HepG2 (cell line): ENCODE measurements around the gene NT5C1A. TPM values are rescaled to one million over a fixed set of nuclear protein-coding genes. Genes with fewer than 3 reads are reported as not detected.
A peak's percentile ranks its signal among the peaks of the same experiment; 100 is the strongest.

Experiments used
- ATAC-seq: fragments of 200-7000 bp; cut with Tn5 transposase; 3 replicates; pipeline ENCODE4 v1.9.1; 2020; ENCODE audit warnings: mild to moderate bottlenecking, moderate library complexity
- BruUV-seq: library from RNA; stranded (reverse); fragments of 400-500 nt; replicated peaks from 2 replicates; lab custom pipeline; 2021; lab: Mats Ljungman, UMichigan
- CTCF ChIA-PET: fragments of 300-600 bp; formaldehyde crosslinking; extraction: SDS; loops from one replicate; lab custom pipeline; 2021; ENCODE audit warnings: low total read pairs, inconsistent platforms, low intra/inter-chr PET ratio; lab: Yijun Ruan, JAX
- POLR2A ChIA-PET: fragments of 350-600 bp; sonication (Branson Sonifier 250); formaldehyde crosslinking; loops from one replicate; lab custom pipeline; 2020; ENCODE audit warnings: antibody characterized with exemption, inconsistent platforms; lab: Yijun Ruan, JAX
- DNase-seq: peaks from one replicate; pipeline ENCODE4 v3.0.0-alpha.2; 2015; ENCODE audit warnings: low spot score
- FAIRE-seq: peaks from 3 replicates; lab custom pipeline; 2011; peaks lifted over from hg19 to GRCh38; lab: Jason Lieb, UNC
- H2AFZ ChIP-seq: one replicate; pipeline ENCODE4 v1.6.1; 2011; ENCODE audit warnings: low read length, inconsistent platforms
- H3K27ac ChIP-seq: fragments of 300-600 bp; 3 replicates; pipeline ENCODE4 v1.8.0; 2011; ENCODE audit warnings: mixed run types, mild to moderate bottlenecking, mixed read lengths, low read length, inconsistent platforms; ENCODE audit not compliant: insufficient read depth; ENCODE audit errors: extremely low read length
- H3K27me3 ChIP-seq, 2 experiments: fragments of 200-600 bp in 1 of 2; 2 replicates in 1 of 2; 3 replicates in 1 of 2; pipeline versions ENCODE4 v1.6.0 to v1.8.0; 2011; ENCODE audit warnings: low read length in 2 of 2, mild to moderate bottlenecking in 2 of 2, moderate library complexity in 2 of 2, inconsistent platforms in 1 of 2; ENCODE audit not compliant: insufficient read depth in 2 of 2, control insufficient read depth in 1 of 2
- H3K36me3 ChIP-seq, 2 experiments: fragments of 200-600 bp in 1 of 2; replicated peaks in 1 of 2; 2 replicates in 1 of 2; 3 replicates in 1 of 2; pipeline versions ENCODE4 v1.5.1 to v1.8.0; 2011; ENCODE audit warnings: low read length in 2 of 2, inconsistent platforms in 1 of 2; ENCODE audit not compliant: insufficient read depth in 2 of 2, control insufficient read depth in 1 of 2
- H3K4me1 ChIP-seq: 2 replicates; pipeline ENCODE4 v1.5.1; 2012; ENCODE audit warnings: low read length, inconsistent platforms; ENCODE audit not compliant: insufficient read depth
- H3K4me2 ChIP-seq: 2 replicates; pipeline ENCODE4 v1.6.0; 2011; ENCODE audit warnings: low read depth, low read length, inconsistent platforms
- H3K4me3 ChIP-seq, 3 experiments: fragments of 200-600 bp in 1 of 3; sonication (generic), shearing (Covaris generic) in 1 of 3; replicated peaks in 1 of 3; 2 replicates each; pipeline ENCODE4 v1.5.1; 2011 to 2016; ENCODE audit warnings: low read length in 3 of 3, inconsistent platforms in 2 of 3, low read depth in 2 of 3, mild to moderate bottlenecking in 2 of 3, control low read depth in 1 of 3, mixed read lengths in 1 of 3; ENCODE audit not compliant: insufficient read depth in 1 of 3
- H3K79me2 ChIP-seq: one replicate; pipeline ENCODE4 v1.6.1; 2011; ENCODE audit warnings: low read length, inconsistent platforms; ENCODE audit not compliant: insufficient read depth
- H3K9ac ChIP-seq: 2 replicates; pipeline ENCODE4 v1.6.0; 2011; ENCODE audit warnings: mild to moderate bottlenecking, low read depth, low read length, inconsistent platforms; ENCODE audit not compliant: insufficient read depth
- H3K9me3 ChIP-seq: 2 replicates; pipeline ENCODE4 v1.5.1; 2012; ENCODE audit warnings: mild to moderate bottlenecking, low read length
- H4K20me1 ChIP-seq: 2 replicates; pipeline ENCODE4 v1.6.0; 2011; ENCODE audit warnings: inconsistent platforms, mild to moderate bottlenecking, low read length, moderate library complexity; ENCODE audit not compliant: insufficient read depth
- ADNP ChIP-seq: sonication (generic); formaldehyde crosslinking; IDR thresholded peaks from 2 replicates; pipeline ENCODE4 v1.4.0; 2020; ENCODE audit warnings: missing genetic modification reagents
- ATM ChIP-seq: fragments of 450-650 bp; IDR thresholded peaks from 2 replicates; pipeline ENCODE4 v1.7.1; 2017; ENCODE audit warnings: mild to moderate bottlenecking, borderline replicate concordance
- MBNL3 ChIP-seq: fragments of 250-450 bp; sonication (Bioruptor Pico); conservative IDR thresholded peaks from 2 replicates; pipeline ENCODE4 v1.8.0; 2022; ENCODE audit warnings: mild to moderate bottlenecking, inconsistent platforms
- PHB2 ChIP-seq: fragments of 450-650 bp; IDR thresholded peaks from 2 replicates; pipeline ENCODE4 v1.6.1; 2018; ENCODE audit not compliant: partially characterized antibody
- RFXANK ChIP-seq: IDR thresholded peaks from 2 replicates; pipeline ENCODE4 v1.6.1; 2016
- U2AF2 ChIP-seq: fragments of 200-400 bp; formaldehyde crosslinking; IDR thresholded peaks from 2 replicates; pipeline ENCODE4 v1.6.1; 2017; ENCODE audit warnings: low read depth, mild to moderate bottlenecking, low read length
- ZNF253 ChIP-seq: sonication (generic); formaldehyde crosslinking; IDR thresholded peaks from 2 replicates; pipeline ENCODE4 v1.8.0; 2022; ENCODE audit warnings: mild to moderate bottlenecking, missing genetic modification reagents, borderline replicate concordance
- ZNF569 ChIP-seq: sonication (generic); formaldehyde crosslinking; IDR thresholded peaks from 2 replicates; pipeline ENCODE4 v1.5.0; 2020; ENCODE audit warnings: mild to moderate bottlenecking, missing genetic modification reagents, moderate library complexity, borderline replicate concordance
- WGBS: methylation state at CpG from one replicate; pipeline ENCODE4 v1.1.6; 2017; ENCODE audit warnings: low lambda C conversion rate; 5-methylcytosine and 5-hydroxymethylcytosine counted together
- in situ Hi-C: cut with HindIII; loops from 2 replicates; pipeline ENCODE4 v1.10.0; 2017; ENCODE audit warnings: low pct_unique_long_range_greater_than_20kb; ENCODE audit not compliant: extremely low pct_ligation_motif_present
- intact Hi-C: fragments of 100-400 bp; cut with micrococcal nuclease; formaldehyde crosslinking; loops from one replicate; pipeline ENCODE4 v1.10.0; 2022; ENCODE audit not compliant: unreplicated experiment
- polyA plus RNA-seq, 8 experiments: library from polyadenylated mRNA; depleted of rRNA in 3 of 8; stranded (reverse) in 7 of 8; unstranded in 1 of 8; fragments of >200 nt; fragmentation: Illumina TruSeq in 4 of 8; extraction: Trizol in 4 of 8; gene quantifications; 2 replicates each; pipeline versions ENCODE4 v1.2.1 to v1.2.3, GENCODE V29; 2011 to 2016; ENCODE audit warnings: low read depth in 4 of 8, missing spikeins in 1 of 8, mixed read lengths in 1 of 8; ENCODE audit not compliant: insufficient read depth in 1 of 8
- total RNA-seq, 5 experiments: library from RNA; depleted of rRNA; stranded (reverse); fragments of >200 nt; fragmentation: Illumina TruSeq; extraction: Trizol; gene quantifications; 2 replicates each; pipeline ENCODE4 v1.2.3, GENCODE V29; 2016; ENCODE audit warnings: low read depth in 1 of 5
- TF ChIP-seq, protein P1 (sequence below): sonication (generic); formaldehyde crosslinking; IDR thresholded peaks from 2 replicates; pipeline ENCODE4 v1.4.0; 2020; ENCODE audit warnings: missing genetic modification reagents
- TF ChIP-seq, protein P2 (sequence below): sonication (generic); formaldehyde crosslinking; IDR thresholded peaks from 2 replicates; pipeline ENCODE4 v1.4.0; 2020; ENCODE audit warnings: missing genetic modification reagents
- TF ChIP-seq, protein P3 (sequence below): sonication (generic); formaldehyde crosslinking; IDR thresholded peaks from 2 replicates; pipeline ENCODE4 v1.5.0; 2020; ENCODE audit warnings: mild to moderate bottlenecking, missing genetic modification reagents, borderline replicate concordance
- TF ChIP-seq, protein P4 (sequence below): sonication (generic); formaldehyde crosslinking; IDR thresholded peaks from 2 replicates; pipeline ENCODE4 v1.5.0; 2020; ENCODE audit warnings: missing genetic modification reagents

The NT5C1A gene
- total and polyA plus RNA-seq, 2 of the 13 experiments (the other 11 are each of a cell fraction or from before 2014, with no cell fraction given): not detected

DNA sequence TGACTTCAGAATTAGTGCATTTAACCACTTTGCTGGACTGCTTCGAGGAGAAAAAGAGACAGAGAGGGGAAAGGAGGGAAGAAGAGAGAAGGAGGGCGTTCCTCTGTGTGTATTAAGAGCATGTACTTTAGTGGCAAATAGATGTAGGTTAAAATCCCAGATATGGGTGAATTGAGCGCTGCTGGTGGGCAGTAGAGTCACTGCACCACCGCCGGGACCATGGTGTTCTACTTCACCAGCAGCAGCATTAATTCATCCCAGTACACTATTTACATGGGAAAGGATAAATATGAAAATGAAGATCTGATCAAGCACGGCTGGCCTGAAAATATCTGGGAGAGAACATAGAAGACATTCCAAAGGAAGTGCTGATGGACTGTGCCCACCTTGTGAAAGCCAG lies 45.9 kb upstream of the NT5C1A start:
- intact Hi-C loops: loop anchor here (5.0 kb wide), 1 partner anchor 111 kb away; no protein-coding TSS in a partner anchor

More for the DNA sequence above, 45.9 kb upstream of the NT5C1A start:
- Histone ChIP-seq H3K27me3 (peaks cover 0 to 7% of the 10 kb centered on the region in 2 experiments; a peak in 2 of 5 replicates), H3K9me3 (no peaks in the 10 kb centered on the region), H3K36me3 (no peaks in the 10 kb centered on the region), H2AFZ (no peak overlapping the region), H3K27ac (no peak overlapping the region)
- POLR2A ChIA-PET: no interaction called here
- BruUV-seq: no TSS peak
- TF ChIP-seq, protein P1, sequence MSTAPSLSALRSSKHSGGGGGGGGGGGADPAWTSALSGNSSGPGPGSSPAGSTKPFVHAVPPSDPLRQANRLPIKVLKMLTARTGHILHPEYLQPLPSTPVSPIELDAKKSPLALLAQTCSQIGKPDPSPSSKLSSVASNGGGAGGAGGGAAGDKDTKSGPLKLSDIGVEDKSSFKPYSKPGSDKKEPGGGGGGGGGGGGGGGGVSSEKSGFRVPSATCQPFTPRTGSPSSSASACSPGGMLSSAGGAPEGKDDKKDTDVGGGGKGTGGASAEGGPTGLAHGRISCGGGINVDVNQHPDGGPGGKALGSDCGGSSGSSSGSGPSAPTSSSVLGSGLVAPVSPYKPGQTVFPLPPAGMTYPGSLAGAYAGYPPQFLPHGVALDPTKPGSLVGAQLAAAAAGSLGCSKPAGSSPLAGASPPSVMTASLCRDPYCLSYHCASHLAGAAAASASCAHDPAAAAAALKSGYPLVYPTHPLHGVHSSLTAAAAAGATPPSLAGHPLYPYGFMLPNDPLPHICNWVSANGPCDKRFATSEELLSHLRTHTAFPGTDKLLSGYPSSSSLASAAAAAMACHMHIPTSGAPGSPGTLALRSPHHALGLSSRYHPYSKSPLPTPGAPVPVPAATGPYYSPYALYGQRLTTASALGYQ (CRISPR knock-in tag): no peak
- TF ChIP-seq ADNP (no peak), ZNF253 (CRISPR knock-in tag) (no peak), ATM (no peak), U2AF2 (no peak), PHB2 (no peak), MBNL3 (CRISPR knock-in tag) (no peak), ZNF569 (CRISPR knock-in tag) (no peak), RFXANK (CRISPR knock-in tag) (no peak)
- TF ChIP-seq, protein P2, sequence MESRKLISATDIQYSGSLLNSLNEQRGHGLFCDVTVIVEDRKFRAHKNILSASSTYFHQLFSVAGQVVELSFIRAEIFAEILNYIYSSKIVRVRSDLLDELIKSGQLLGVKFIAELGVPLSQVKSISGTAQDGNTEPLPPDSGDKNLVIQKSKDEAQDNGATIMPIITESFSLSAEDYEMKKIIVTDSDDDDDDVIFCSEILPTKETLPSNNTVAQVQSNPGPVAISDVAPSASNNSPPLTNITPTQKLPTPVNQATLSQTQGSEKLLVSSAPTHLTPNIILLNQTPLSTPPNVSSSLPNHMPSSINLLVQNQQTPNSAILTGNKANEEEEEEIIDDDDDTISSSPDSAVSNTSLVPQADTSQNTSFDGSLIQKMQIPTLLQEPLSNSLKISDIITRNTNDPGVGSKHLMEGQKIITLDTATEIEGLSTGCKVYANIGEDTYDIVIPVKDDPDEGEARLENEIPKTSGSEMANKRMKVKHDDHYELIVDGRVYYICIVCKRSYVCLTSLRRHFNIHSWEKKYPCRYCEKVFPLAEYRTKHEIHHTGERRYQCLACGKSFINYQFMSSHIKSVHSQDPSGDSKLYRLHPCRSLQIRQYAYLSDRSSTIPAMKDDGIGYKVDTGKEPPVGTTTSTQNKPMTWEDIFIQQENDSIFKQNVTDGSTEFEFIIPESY (CRISPR knock-in tag): no peak
- TF ChIP-seq, protein P3, sequence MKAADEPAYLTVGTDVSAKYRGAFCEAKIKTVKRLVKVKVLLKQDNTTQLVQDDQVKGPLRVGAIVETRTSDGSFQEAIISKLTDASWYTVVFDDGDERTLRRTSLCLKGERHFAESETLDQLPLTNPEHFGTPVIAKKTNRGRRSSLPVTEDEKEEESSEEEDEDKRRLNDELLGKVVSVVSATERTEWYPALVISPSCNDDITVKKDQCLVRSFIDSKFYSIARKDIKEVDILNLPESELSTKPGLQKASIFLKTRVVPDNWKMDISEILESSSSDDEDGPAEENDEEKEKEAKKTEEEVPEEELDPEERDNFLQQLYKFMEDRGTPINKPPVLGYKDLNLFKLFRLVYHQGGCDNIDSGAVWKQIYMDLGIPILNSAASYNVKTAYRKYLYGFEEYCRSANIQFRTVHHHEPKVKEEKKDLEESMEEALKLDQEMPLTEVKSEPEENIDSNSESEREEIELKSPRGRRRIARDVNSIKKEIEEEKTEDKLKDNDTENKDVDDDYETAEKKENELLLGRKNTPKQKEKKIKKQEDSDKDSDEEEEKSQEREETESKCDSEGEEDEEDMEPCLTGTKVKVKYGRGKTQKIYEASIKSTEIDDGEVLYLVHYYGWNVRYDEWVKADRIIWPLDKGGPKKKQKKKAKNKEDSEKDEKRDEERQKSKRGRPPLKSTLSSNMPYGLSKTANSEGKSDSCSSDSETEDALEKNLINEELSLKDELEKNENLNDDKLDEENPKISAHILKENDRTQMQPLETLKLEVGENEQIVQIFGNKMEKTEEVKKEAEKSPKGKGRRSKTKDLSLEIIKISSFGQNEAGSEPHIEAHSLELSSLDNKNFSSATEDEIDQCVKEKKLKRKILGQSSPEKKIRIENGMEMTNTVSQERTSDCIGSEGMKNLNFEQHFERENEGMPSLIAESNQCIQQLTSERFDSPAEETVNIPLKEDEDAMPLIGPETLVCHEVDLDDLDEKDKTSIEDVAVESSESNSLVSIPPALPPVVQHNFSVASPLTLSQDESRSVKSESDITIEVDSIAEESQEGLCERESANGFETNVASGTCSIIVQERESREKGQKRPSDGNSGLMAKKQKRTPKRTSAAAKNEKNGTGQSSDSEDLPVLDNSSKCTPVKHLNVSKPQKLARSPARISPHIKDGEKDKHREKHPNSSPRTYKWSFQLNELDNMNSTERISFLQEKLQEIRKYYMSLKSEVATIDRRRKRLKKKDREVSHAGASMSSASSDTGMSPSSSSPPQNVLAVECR (CRISPR knock-in tag): no peak
- TF ChIP-seq, protein P4, sequence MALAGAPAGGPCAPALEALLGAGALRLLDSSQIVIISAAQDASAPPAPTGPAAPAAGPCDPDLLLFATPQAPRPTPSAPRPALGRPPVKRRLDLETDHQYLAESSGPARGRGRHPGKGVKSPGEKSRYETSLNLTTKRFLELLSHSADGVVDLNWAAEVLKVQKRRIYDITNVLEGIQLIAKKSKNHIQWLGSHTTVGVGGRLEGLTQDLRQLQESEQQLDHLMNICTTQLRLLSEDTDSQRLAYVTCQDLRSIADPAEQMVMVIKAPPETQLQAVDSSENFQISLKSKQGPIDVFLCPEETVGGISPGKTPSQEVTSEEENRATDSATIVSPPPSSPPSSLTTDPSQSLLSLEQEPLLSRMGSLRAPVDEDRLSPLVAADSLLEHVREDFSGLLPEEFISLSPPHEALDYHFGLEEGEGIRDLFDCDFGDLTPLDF: no peak
- TF ChIP-seq, all 625 proteins: peak for 0
- no peaks in the 10 kb centered on the region for H3K4me1 ChIP-seq
- ATAC-seq (peak; percentile 38; the same call in 1 of the 3 replicates), FAIRE-seq (no peak), DNase-seq (no peak)
- in situ Hi-C loops: no loop called here
- no peaks in the 10 kb centered on the region for H3K79me2 ChIP-seq
- no peaks in the 10 kb centered on the region for H4K20me1 ChIP-seq
- 1% methylated on average over 6 of the region's 6 CpGs for WGBS
- H3K4me3 ChIP-seq: no peak overlapping the region
- CTCF ChIA-PET: interaction anchor here (1.8 kb wide), 1 partner anchor 45 kb away, joined by 3 read pairs; no protein-coding TSS in a partner anchor
- no peak overlapping the region for H3K4me2 ChIP-seq
- no peak overlapping the region for H3K9ac ChIP-seq
